Measurements from ENCODE around the gene IFT80. TPM values are rescaled to one million over a fixed set of nuclear protein-coding genes. Genes with fewer than 3 reads are reported as not detected.

Gene IFT80
- total and polyA plus RNA-seq, 2 donors (not counting 3 experiments of a cell fraction or from before 2014, with no cell fraction given): 7.3 to 22.5 TPM

DNA sequence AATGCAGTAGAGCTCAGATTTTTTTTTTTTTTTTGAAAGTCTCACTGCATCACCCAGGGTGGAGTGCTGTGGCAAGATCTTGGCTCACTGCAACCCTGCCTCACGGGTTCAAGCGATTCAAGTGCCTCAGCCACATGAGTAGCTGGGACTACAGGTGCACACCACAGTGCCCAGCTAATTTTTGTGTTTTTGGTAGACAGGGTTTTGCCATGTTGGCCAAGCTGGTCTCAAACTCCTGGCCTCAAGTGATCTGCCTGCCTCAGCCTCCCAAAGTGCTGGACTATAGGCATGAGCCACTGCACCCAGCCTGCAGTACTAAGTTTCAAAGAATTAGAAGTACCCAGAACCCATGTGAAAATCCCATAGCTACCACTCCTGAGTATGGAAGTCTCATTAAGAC, 36.1 kb upstream of the IFT80 start:
- Histone ChIP-seq H4K20me1 (replicated peaks; ENCODE audit: control insufficient read depth, extremely low read depth, insufficient read depth, low read length) (no peaks in the 10 kb centered on the region), H3K4me3 (replicated peaks in 1 of 3; ENCODE audit: insufficient read depth in 1 of 3, low read depth in 1 of 3, low read length in 3 of 3) (no peak overlapping the region), H3K79me2 (ENCODE audit: control insufficient read depth, insufficient read depth, low read length) (peaks cover 74% of the 10 kb centered on the region), H3K4me2 (ENCODE audit: insufficient read depth, low read length) (no peak overlapping the region), H3K9me3 (replicated peaks; ENCODE audit: control insufficient read depth, insufficient read depth, low read length) (no peaks in the 10 kb centered on the region), H3K4me1 (ENCODE audit: control insufficient read depth, extremely low read depth, insufficient read depth, low read length) (no peaks in the 10 kb centered on the region), H3K27me3 (ENCODE audit: control insufficient read depth in 2 of 2, insufficient read depth in 2 of 2, low read length in 2 of 2) (no peaks in the 10 kb centered on the region), H2AFZ (ENCODE audit: low read depth, low read length) (no peak overlapping the region), H3K9ac (replicated peaks; ENCODE audit: extremely low read depth, insufficient read depth, low read length) (no peak overlapping the region), H3K9me1 (replicated peaks; ENCODE audit: control insufficient read depth, extremely low read depth, insufficient read depth, low read length) (no peaks in the 10 kb centered on the region), H3K27ac (ENCODE audit: insufficient read depth, low read depth, low read length) (no peak overlapping the region), H3K36me3 (ENCODE audit: control insufficient read depth in 2 of 2, extremely low read depth in 1 of 2, insufficient read depth in 2 of 2, low read length in 2 of 2) (peaks cover 5 to 36% of the 10 kb centered on the region in 2 experiments)
- ChIA-PET POLR2A (interaction anchor here (0.6 to 0.9 kb wide), 2 partner anchors 15 to 60 kb away, joined by 4 read pairs; partner anchors contain the start of gene TRIM59), CTCF (interaction anchor here (0.7 to 2.0 kb wide), 5 partner anchors 10 to 25 kb away, joined by 3 to 6 read pairs (median 5); no protein-coding TSS in a partner anchor)
- intact Hi-C loops (cut with micrococcal nuclease) (no loop called here), dilution Hi-C loops (cut with MboI; ENCODE audit: extremely low pct_ligation_motif_present, low sequenced_read_pairs) (no loop called here)
- no peak for FAIRE-seq
- DNase-seq (ENCODE audit: low read depth, low spot score): no peak
- BruUV-seq (replicated peaks): no TSS peak
- TF ChIP-seq EZH2 (IDR thresholded peaks at IDR 0.05; ENCODE audit: borderline replicate concordance, low read depth, low read length, severe bottlenecking): no peak
- no peak for TF ChIP-seq POLR2A (IDR thresholded peaks at IDR 0.05; ENCODE audit: low read depth, low read length)
- TF ChIP-seq, protein P1, sequence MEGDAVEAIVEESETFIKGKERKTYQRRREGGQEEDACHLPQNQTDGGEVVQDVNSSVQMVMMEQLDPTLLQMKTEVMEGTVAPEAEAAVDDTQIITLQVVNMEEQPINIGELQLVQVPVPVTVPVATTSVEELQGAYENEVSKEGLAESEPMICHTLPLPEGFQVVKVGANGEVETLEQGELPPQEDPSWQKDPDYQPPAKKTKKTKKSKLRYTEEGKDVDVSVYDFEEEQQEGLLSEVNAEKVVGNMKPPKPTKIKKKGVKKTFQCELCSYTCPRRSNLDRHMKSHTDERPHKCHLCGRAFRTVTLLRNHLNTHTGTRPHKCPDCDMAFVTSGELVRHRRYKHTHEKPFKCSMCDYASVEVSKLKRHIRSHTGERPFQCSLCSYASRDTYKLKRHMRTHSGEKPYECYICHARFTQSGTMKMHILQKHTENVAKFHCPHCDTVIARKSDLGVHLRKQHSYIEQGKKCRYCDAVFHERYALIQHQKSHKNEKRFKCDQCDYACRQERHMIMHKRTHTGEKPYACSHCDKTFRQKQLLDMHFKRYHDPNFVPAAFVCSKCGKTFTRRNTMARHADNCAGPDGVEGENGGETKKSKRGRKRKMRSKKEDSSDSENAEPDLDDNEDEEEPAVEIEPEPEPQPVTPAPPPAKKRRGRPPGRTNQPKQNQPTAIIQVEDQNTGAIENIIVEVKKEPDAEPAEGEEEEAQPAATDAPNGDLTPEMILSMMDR (IDR thresholded peaks at IDR 0.05; ENCODE audit: extremely low read depth in 1 of 2, insufficient read depth in 1 of 2, low read depth in 1 of 2, low read length in 2 of 2): no peak
- no peak for TF ChIP-seq FOS (IDR thresholded peaks at IDR 0.05; ENCODE audit: borderline replicate concordance, insufficient read depth, low read length)
- TF ChIP-seq GATA2 (IDR thresholded peaks at IDR 0.05; ENCODE audit: insufficient read depth, insufficient read length, low read depth, low read length): no peak
- no peak for TF ChIP-seq POLR2AphosphoS5 (IDR thresholded peaks at IDR 0.05; ENCODE audit: insufficient read depth, low read depth, low read length)
- TF ChIP-seq, protein P2, sequence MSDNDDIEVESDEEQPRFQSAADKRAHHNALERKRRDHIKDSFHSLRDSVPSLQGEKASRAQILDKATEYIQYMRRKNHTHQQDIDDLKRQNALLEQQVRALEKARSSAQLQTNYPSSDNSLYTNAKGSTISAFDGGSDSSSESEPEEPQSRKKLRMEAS (IDR thresholded peaks at IDR 0.05; ENCODE audit: insufficient read depth, insufficient read length): no peak
- TF ChIP-seq MYC (IDR thresholded peaks at IDR 0.05; ENCODE audit: low read depth, low read length): no peak

Data from endothelial cell of umbilical vein (primary cell).